HUES6 (cell line): ENCODE measurements around the gene GALK1.
A peak's percentile ranks its signal among the peaks of the same experiment; 100 is the strongest.

Experiments used
- H3K27ac ChIP-seq: 2 replicates; pipeline ENCODE4 v1.7.0; 2013; ENCODE audit warnings: low read depth, mild to moderate bottlenecking, low read length, inconsistent platforms
- H3K27me3 ChIP-seq: 2 replicates; pipeline ENCODE4 v1.6.1; 2013; ENCODE audit warnings: low read length; ENCODE audit not compliant: control insufficient read depth, insufficient read depth
- H3K36me3 ChIP-seq: 2 replicates; pipeline ENCODE4 v1.6.1; 2013; ENCODE audit warnings: low read length; ENCODE audit not compliant: control insufficient read depth, insufficient read depth
- H3K4me1 ChIP-seq: 2 replicates; pipeline ENCODE4 v1.6.1; 2013; ENCODE audit warnings: low read length; ENCODE audit not compliant: control insufficient read depth, insufficient read depth
- H3K4me3 ChIP-seq: 2 replicates; pipeline ENCODE4 v1.5.1; 2013; ENCODE audit warnings: low read depth, low read length
- H3K9ac ChIP-seq: one replicate; pipeline ENCODE4 v1.6.1; 2013; ENCODE audit warnings: mild to moderate bottlenecking, low read length
- H3K9me3 ChIP-seq: 2 replicates; pipeline ENCODE4 v1.6.1; 2013; ENCODE audit warnings: low read depth, low read length; ENCODE audit not compliant: control insufficient read depth, insufficient read depth

Gene GALK1

GRCh38 chr17:75752802-75753513 is 12.0 kb downstream of the GALK1 start:
- H3K36me3 ChIP-seq = no peaks in the 10 kb centered on the region; the same call in 1 of the 2 replicates
- no peak overlapping the region for H3K9ac ChIP-seq
- H3K9me3 ChIP-seq = no peaks in the 10 kb centered on the region
- peaks cover 8% of the 10 kb centered on the region for H3K4me1 ChIP-seq
- H3K27me3 ChIP-seq = no peaks in the 10 kb centered on the region
- H3K4me3 ChIP-seq = peak overlapping the region; percentile 40
- H3K27ac ChIP-seq = no peak overlapping the region

GRCh38 chr17:75752405-75752709 is 12.6 kb downstream of the GALK1 start:
- Histone ChIP-seq H3K27me3 (no peaks in the 10 kb centered on the region), H3K4me1 (peaks cover 8% of the 10 kb centered on the region), H3K27ac (no peak overlapping the region), H3K36me3 (no peaks in the 10 kb centered on the region), H3K9me3 (no peaks in the 10 kb centered on the region), H3K4me3 (no peak overlapping the region), H3K9ac (no peak overlapping the region)

- Histone ChIP-seq H3K27ac (no peak overlapping the region), H3K4me1 (peaks cover 8% of the 10 kb centered on the region)
Observed at GRCh38 chr17:75751676-75752404, 13.2 kb downstream of the GALK1 start.

DNA sequence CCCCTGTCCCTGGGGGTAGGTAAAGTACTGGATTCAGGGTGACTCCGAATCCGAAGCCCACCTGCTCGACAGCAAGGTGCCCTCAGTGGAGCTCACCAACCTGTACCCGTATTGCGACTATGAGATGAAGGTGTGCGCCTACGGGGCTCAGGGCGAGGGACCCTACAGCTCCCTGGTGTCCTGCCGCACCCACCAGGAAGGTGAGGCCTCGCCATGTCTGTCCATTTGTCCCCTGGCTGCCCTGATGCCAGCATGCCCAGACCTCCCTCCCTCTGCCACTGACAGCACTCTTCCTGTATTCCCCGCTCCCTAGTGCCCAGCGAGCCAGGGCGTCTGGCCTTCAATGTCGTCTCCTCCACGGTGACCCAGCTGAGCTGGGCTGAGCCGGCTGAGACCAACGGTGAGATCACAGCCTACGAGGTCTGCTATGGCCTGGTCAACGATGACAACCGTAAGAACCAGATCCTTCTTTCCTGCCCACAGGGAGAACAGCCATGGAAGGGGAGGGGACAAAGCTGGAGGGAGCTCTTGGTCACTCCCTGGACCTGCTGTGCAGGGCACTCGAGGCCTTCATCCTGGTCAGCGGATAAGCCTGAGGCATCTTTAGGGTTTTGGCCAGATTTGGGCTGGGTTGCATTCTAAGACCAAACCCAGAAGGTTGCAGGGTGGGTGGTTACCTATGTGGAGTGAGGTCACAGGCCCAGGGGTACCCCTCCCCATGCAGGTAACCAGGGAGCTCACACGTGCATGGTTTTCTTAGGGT is 14.2 kb downstream of the GALK1 start:
- Histone ChIP-seq H3K4me1 (peaks cover 8% of the 10 kb centered on the region), H3K9ac (no peak overlapping the region), H3K9me3 (no peaks in the 10 kb centered on the region), H3K36me3 (no peaks in the 10 kb centered on the region), H3K27me3 (no peaks in the 10 kb centered on the region), H3K27ac (no peak overlapping the region), H3K4me3 (no peak overlapping the region)

More at GRCh38 chr17:75751676-75752404, 13.2 kb downstream of the GALK1 start:
- H3K9ac ChIP-seq = no peak overlapping the region
- H3K4me3 ChIP-seq = no peak overlapping the region
- H3K36me3 ChIP-seq = no peaks in the 10 kb centered on the region
- H3K27me3 ChIP-seq = no peaks in the 10 kb centered on the region
- H3K9me3 ChIP-seq = no peaks in the 10 kb centered on the region

- Histone ChIP-seq H3K27me3 (no peaks in the 10 kb centered on the region), H3K4me1 (peaks cover 8% of the 10 kb centered on the region), H3K9me3 (no peaks in the 10 kb centered on the region), H3K4me3 (no peak overlapping the region), H3K36me3 (no peaks in the 10 kb centered on the region), H3K9ac (no peak overlapping the region), H3K27ac (no peak overlapping the region)
Observed at GRCh38 chr17:75749545-75750389, 15.2 kb downstream of the GALK1 start.

GRCh38 chr17:75748706-75749105 is 16.3 kb downstream of the GALK1 start:
- no peaks in the 10 kb centered on the region for H3K9me3 ChIP-seq

GRCh38 chr17:75743625-75744206 is 21.3 kb downstream of the GALK1 start:
- Histone ChIP-seq H3K9ac (no peak overlapping the region), H3K4me3 (no peak overlapping the region), H3K27me3 (no peaks in the 10 kb centered on the region), H3K36me3 (no peaks in the 10 kb centered on the region), H3K27ac (no peak overlapping the region), H3K4me1 (no peaks in the 10 kb centered on the region), H3K9me3 (no peaks in the 10 kb centered on the region)

More at GRCh38 chr17:75748706-75749105, 16.3 kb downstream of the GALK1 start:
- Histone ChIP-seq H3K36me3 (no peaks in the 10 kb centered on the region), H3K4me3 (no peak overlapping the region), H3K4me1 (0 out of 2 replicates have a peak, but pooled peaks cover 3% of the 10 kb centered on the region), H3K27me3 (no peaks in the 10 kb centered on the region), H3K27ac (no peak overlapping the region), H3K9ac (no peak overlapping the region)

GRCh38 chr17:75742337-75742736 is 22.7 kb downstream of the GALK1 start:
- H3K27ac ChIP-seq = no peak overlapping the region
- H3K4me3 ChIP-seq = no peak overlapping the region
- no peaks in the 10 kb centered on the region for H3K27me3 ChIP-seq
- H3K9me3 ChIP-seq = no peaks in the 10 kb centered on the region
- no peak overlapping the region for H3K9ac ChIP-seq
- H3K4me1 ChIP-seq = no peaks in the 10 kb centered on the region
- H3K36me3 ChIP-seq = no peaks in the 10 kb centered on the region

- no peaks in the 10 kb centered on the region for H3K36me3 ChIP-seq
- no peak overlapping the region for H3K4me3 ChIP-seq
- H3K4me1 ChIP-seq = no peaks in the 10 kb centered on the region
- H3K9me3 ChIP-seq = no peaks in the 10 kb centered on the region
- H3K27ac ChIP-seq = no peak overlapping the region
- H3K27me3 ChIP-seq = no peaks in the 10 kb centered on the region; the same call in 1 of the 2 replicates
- H3K9ac ChIP-seq = no peak overlapping the region
Observed at GRCh38 chr17:75740631-75741077, 24.3 kb downstream of the GALK1 start.

DNA sequence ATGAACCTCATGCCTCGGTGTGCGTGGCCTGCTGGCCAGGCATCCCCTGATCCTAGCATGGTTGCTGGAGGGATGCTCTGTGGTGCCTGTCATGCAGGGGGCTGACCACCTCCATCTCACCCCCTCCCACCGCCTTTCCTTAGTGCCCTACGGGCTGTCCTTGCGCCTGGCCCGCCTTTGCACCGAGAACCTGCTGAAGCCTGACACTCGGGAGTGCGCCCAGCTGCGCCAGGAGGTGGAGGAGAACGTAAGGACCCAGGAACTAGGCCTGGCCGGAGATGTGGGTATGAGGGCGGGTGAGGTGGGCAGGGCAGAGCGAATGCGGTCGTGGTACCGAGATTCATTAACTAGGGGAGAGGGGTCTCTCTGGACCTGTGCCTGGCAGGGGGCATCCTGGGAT is 24.8 kb downstream of the GALK1 start:
- Histone ChIP-seq H3K4me1 (no peaks in the 10 kb centered on the region), H3K4me3 (no peak overlapping the region), H3K9me3 (no peaks in the 10 kb centered on the region), H3K27ac (no peak overlapping the region), H3K9ac (no peak overlapping the region), H3K36me3 (no peaks in the 10 kb centered on the region), H3K27me3 (no peaks in the 10 kb centered on the region; the same call in 1 of the 2 replicates)
